Effector CD4-positive, alpha-beta T cell (primary cell): Measurements from ENCODE around the gene TMEM139.
"Not testable (repeated sequence)": the region's sequence is repeated elsewhere in the genome, so short reads cannot be mapped to it uniquely, and the experiment has no call there.

Experiments used
- DNase-seq: peaks from one replicate; pipeline ENCODE4 v3.0.0-alpha.2; 2020

Gene TMEM139

GRCh38 chr7:143289888-143290287, 5.1 kb downstream of the TMEM139 start:
- not testable (repeated sequence) for DNase-seq

- DNase-seq, result no peak
These were observed 5.5 kb downstream of the TMEM139 start for GRCh38 chr7:143290293-143290692.

GRCh38 chr7:143292876-143293275, 8.1 kb downstream of the TMEM139 start:
- no peak for DNase-seq

GRCh38 chr7:143295870-143296269, 11.1 kb downstream of the TMEM139 start:
- DNase-seq, result no peak

GRCh38 chr7:143296686-143297085, 11.9 kb downstream of the TMEM139 start:
- no peak for DNase-seq

- no peak for DNase-seq
These were observed 14.6 kb downstream of the TMEM139 start for GRCh38 chr7:143299346-143299745.

- peak; percentile 60 for DNase-seq
These were observed 15.1 kb downstream of the TMEM139 start for GRCh38 chr7:143299840-143300239.

GRCh38 chr7:143300959-143301935, 16.5 kb downstream of the TMEM139 start:
- no peak for DNase-seq

GRCh38 chr7:143303733-143304132, 19.0 kb downstream of the TMEM139 start:
- no peak for DNase-seq

- no peak for DNase-seq
These were observed 20.2 kb downstream of the TMEM139 start for GRCh38 chr7:143304938-143305337.

- DNase-seq, result peak; percentile 62
These were observed 20.8 kb downstream of the TMEM139 start for GRCh38 chr7:143305423-143306070.

- no peak for DNase-seq
These were observed 23.9 kb downstream of the TMEM139 start for GRCh38 chr7:143308632-143309031.

GRCh38 chr7:143314127-143314526, 29.4 kb downstream of the TMEM139 start:
- no peak for DNase-seq

- DNase-seq, result no peak
These were observed 31.0 kb downstream of the TMEM139 start, which contains the start of gene CLCN1 for GRCh38 chr7:143315776-143316175. Gene CLCN1, plus strand, starts transcription at chr7:143316111. Its CDS starts 102 bp downstream, at chr7:143316213.

GRCh38 chr7:143316492-143316891, 31.7 kb downstream of the TMEM139 start:
- DNase-seq, result no peak

- no peak for DNase-seq
These were observed 33.9 kb downstream of the TMEM139 start for GRCh38 chr7:143318661-143319060.

- no peak for DNase-seq
These were observed 35.9 kb downstream of the TMEM139 start for GRCh38 chr7:143320620-143321019.

- no peak for DNase-seq
These were observed 36.5 kb downstream of the TMEM139 start for GRCh38 chr7:143321242-143321641.

- DNase-seq, result no peak
These were observed 37.0 kb downstream of the TMEM139 start for GRCh38 chr7:143321734-143322133.

GRCh38 chr7:143322760-143323633, 38.2 kb downstream of the TMEM139 start:
- no peak for DNase-seq

GRCh38 chr7:143323653-143324052, 38.9 kb downstream of the TMEM139 start:
- no peak for DNase-seq

- DNase-seq, result no peak
These were observed 40.5 kb downstream of the TMEM139 start for GRCh38 chr7:143325240-143325639.

- DNase-seq, result no peak
These were observed 43.1 kb downstream of the TMEM139 start for GRCh38 chr7:143327903-143328302.
